Posterior vena cava (tissue), 2 donors: ENCODE data around the gene IFNL2. TPM values are rescaled to one million over a fixed set of nuclear protein-coding genes. Genes with fewer than 3 reads are reported as not detected.
"Not testable (repeated sequence)": the region's sequence is repeated elsewhere in the genome, so short reads cannot be mapped to it uniquely, and the experiment has no call there.

ENCODE experiments used
- DNase-seq: peaks from one replicate; pipeline ENCODE4 v3.0.0-alpha.2; 2020; ENCODE audit warnings: low spot score
- intact Hi-C, 2 donors: fragments of 100-400 bp; cut with DNase I; formaldehyde crosslinking; loops; one replicate each; pipeline versions ENCODE4 v1.14.1 to v1.14.2; 2022 to 2023
- long read RNA-seq, 2 donors: library from polyadenylated mRNA; unstranded; transcript quantifications; one replicate each; pipeline ENCODE4 v2.0.0, GENCODE V29; 2020 to 2021
- total RNA-seq, 2 donors: library from RNA; stranded (reverse); fragmentation: NEBNext Ultra II Directional; extraction: Animal tissue kit (Norgen Biotek cat#: 25700); gene quantifications; one replicate each; pipeline ENCODE4 v1.2.1, GENCODE V29; 2021
- donor health status: DM: yes; HTN: yes; CAD: no.
- donor health status: DM: yes; HTN: yes; CAD: no.

Gene IFNL2
- not detected for total RNA-seq
- long read RNA-seq, donor 1, result 0 reads
- long read RNA-seq, donor 2, result 0 reads

GRCh38 chr19:39268085-39268484, at the start of gene IFNL2:
Gene IFNL2 (plus strand): TSS chr19:39268396. CDS start chr19:39268569, 173 bp downstream.
- intact Hi-C loops, DNase-seq: not testable (repeated sequence)

GRCh38 chr19:39219108-39219507, 49.1 kb upstream of the IFNL2 start:
- intact Hi-C loops, DNase-seq: not testable (repeated sequence)

GRCh38 chr19:39223703-39224279, 44.4 kb upstream of the IFNL2 start:
- DNase-seq, result no peak
- intact Hi-C loops, result no loop called here

DNA sequence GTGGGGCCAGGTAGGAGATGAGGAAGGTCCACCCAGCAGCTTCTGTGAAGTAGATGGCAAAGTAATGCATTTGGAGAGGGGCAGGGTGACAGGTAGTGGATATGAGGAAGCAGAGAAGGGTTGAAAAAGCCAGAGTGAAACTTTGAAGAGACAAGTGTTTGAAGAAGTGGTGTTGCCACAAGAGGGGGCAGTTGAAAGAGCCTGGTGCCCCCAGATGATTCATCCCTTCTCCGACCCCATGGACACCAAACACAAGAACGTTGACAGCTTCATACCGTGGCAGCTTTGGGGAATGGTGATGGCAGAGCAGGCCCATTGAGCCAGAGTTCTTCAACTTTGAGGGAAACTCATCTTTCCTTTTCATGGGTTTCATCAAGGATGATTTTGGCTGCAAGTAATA, 43.3 kb upstream of the IFNL2 start:
- intact Hi-C loops, result no loop called here
- no peak for DNase-seq

- intact Hi-C loops, result no loop called here
- DNase-seq, result no peak
These were observed 38.0 kb upstream of the IFNL2 start for GRCh38 chr19:39230096-39230764.

GRCh38 chr19:39232708-39233107, 35.5 kb upstream of the IFNL2 start:
- intact Hi-C loops, result no loop called here

DNA sequence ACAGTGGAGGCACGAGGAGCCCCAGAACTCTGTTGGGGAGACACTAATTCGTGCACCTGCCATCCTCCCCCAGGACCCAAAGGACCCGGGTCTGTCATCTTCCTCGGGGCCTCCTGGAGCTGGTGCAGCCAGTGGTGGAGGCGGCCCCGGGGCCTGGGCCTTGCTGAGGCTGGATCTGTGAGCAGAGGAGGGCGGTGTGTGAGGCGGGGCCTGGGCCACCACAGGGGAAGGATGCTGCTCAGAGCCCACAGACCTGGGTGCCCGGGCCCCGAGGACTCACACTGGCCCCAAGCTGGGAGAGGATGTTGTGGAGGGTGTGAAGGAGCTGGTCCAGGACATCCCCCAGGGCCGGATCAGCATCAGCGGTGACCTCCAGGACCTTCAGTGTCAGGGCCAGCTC, 31.7 kb upstream of the IFNL2 start:
- intact Hi-C loops, result no loop called here
- no peak for DNase-seq

More at GRCh38 chr19:39232708-39233107, 35.5 kb upstream of the IFNL2 start:
- DNase-seq, result no peak

DNA sequence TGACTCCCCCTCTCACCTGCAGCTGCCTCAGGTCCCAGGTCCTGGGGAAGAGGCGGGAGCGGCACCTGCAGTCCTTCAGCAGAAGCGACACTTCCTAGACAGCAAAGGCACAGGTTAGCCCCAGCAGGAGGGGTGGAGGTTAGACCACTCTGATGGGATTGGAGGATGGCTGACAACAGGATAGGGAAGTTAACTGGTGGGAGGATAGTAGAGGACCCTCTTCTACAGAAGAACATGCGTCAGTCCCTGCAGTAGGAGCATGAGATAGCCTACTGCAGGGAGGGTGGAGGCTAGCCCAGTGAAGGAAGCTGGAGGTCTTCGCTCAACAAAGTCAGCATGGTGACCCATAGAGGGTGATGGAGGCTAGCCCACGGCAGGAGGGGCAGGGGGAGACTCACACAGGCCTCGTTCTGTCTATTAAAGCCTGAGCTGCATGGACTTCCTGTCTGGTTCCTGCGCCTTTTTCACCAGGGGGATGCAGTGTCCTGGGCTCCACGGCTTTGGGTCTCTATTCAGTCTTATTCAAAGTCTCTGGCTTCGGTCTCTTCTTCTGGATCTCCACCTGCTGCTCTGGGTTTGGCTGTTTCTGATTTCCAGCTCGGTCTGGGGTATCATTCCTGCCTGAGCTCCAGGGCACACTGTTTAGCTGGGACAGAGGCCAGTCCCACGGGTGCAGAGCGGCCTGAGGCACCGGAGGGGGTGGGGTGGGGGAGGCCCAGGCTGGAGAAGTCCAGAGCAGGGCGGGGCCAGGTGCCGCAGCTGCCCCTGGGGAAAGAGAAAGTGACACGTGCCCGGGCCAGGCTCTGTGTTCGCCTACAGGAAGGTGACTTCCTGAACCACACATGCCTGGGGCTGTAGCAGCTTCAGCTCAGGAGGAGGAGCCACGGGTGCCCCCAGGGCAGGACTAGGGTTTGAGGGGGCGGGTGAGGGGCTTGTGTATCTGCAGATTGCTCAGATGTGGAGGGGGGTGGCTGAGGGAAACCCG, 30.7 kb upstream of the IFNL2 start:
- intact Hi-C loops, result no loop called here

DNA sequence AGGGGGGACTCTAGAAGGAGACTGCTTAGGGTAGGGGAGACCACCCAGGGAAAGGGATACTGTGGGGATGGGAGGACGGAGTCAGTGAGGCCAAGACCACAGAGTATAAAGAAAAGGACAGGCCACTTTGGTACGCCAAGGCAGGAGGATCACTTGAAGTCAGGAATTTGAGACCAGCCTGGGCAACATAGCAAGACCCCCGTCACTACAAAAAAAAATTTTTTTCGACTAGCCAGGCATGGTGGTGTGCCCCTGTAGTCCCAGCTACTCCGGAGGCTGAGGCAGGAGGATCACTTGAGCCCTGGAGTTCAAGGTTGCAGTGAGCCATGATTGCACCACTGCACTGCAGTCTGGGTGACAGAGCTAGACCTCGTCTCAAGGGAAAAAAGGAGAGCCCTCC, 30.0 kb upstream of the IFNL2 start:
- DNase-seq, result no peak

More for the DNA sequence above, 30.7 kb upstream of the IFNL2 start:
- DNase-seq, result no peak

DNA sequence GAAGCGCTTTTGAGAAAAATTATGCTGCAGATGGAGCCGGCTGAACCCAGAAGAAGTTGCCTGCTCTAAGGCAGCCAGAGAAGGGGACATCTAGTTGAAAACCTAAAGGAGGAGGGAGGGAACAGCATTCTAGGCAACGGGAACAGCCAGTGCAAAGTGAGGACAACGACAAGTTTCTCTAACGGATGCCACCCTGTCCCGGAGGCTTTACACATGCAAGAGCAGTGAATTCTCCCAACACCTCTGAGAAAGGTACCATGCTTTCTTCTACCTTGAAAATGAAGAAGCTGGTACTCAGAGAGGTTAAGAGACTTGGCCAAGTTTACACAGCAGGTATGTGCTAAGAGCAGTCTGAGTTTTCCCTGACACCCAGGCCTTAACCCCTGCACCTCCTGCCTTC, 29.3 kb upstream of the IFNL2 start:
- no peak for DNase-seq
- intact Hi-C loops, result no loop called here

More for the DNA sequence above, 30.0 kb upstream of the IFNL2 start:
- intact Hi-C loops, result no loop called here

DNA sequence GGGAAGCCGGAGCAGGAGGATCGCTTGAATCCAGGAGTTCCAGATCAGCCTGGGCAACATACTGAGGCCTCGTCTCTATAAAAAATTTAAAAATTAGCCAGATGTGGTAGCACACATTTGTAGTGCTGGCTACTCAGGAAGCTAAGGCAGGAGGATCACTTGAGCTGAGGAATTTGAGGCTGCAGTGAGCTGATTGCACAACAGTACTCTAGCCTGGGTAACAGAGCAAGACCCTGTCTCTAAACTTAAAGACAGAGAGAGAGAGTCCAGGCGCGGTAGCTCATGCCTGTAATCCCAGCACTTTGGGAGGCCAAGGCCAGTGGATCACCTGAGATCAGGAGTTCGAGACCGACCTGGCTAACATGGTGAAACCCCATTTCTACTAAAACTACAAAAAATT, 27.8 kb upstream of the IFNL2 start:
- intact Hi-C loops, result no loop called here

GRCh38 chr19:39243741-39244140, 24.5 kb upstream of the IFNL2 start:
- DNase-seq, intact Hi-C loops: not testable (repeated sequence)

More for the DNA sequence above, 27.8 kb upstream of the IFNL2 start:
- DNase-seq, result no peak

- DNase-seq, intact Hi-C loops: not testable (repeated sequence)
These were observed 23.6 kb upstream of the IFNL2 start, which contains the start of gene IFNL3 for GRCh38 chr19:39244410-39245100. Gene IFNL3 (minus strand): TSS chr19:39245006. CDS start chr19:39244967, 39 bp downstream.

DNA sequence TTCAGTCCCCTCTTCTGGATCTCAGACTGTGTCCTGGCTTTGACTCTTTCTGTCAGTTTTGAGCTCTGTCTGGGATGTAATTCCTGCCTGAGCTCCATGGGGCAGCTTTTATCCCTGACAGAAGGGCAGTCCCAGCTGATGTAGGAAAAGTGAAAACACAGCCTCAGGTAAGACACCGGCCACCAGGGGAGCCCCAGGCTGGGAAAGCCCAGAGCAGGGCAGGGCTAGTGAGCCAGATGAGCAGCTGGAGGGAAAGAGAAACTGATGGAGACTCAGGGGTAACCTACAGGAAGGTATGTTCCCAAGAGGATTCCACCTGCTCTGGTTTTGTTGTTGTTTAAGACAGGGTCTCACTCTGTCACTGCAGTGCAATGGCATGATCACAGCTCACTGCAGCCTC, 23.0 kb upstream of the IFNL2 start:
- intact Hi-C loops, DNase-seq: not testable (repeated sequence)

DNA sequence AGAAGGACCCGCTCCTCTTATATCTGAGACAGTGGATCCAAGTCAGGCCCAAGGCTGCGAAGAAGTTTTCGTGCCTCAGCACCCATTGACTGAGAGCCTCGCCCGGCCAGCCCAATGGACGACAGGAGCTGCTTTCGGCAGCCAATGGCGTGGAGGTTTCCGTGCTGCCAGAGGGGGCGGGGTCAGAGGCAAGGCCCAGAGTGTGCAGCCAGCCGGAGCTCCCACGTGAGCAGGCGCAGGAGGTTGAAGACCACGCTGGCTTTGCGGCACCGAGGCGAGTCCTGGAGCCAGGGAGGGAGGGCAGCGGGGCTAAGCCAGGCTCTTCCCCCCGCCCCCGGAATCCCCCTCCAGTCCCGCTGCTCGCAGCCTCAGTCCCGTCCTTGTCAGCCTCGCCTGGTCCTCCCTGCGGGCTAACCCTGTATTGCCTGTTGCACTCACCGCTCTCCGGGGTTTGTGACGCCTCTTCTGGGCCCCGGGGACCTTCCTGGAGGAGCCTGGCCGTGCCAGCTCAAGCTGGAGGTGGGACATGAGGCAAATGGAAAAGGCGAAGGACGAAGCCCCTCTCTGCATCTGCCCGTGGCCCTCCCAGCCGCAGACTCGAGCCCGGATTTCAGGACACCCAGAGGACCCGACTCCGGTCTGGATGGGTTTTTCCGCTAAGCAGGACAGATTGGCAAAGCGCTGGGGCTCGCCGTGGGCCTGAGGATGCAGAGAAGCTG, 21.1 kb upstream of the IFNL2 start:
- intact Hi-C loops, result no loop called here
- no peak for DNase-seq

GRCh38 chr19:39247701-39248664, 20.2 kb upstream of the IFNL2 start:
- no peak for DNase-seq
- intact Hi-C loops, result no loop called here

GRCh38 chr19:39248806-39249205, 19.4 kb upstream of the IFNL2 start, which contains the start of gene IFNL4:
Gene IFNL4 (minus strand): TSS chr19:39248856.
- intact Hi-C loops, result no loop called here

More at GRCh38 chr19:39248806-39249205, 19.4 kb upstream of the IFNL2 start, which contains the start of gene IFNL4:
- no peak for DNase-seq
